NCI-H2196 (cell line): ENCODE data around the gene SLC17A1.
"Not testable (repeated sequence)": the region's sequence is repeated elsewhere in the genome, so short reads cannot be mapped to it uniquely, and the experiment has no call there.

Experiments used
- DNase-seq: peaks from one replicate; lab custom pipeline; 2025; ENCODE audit not compliant: unreplicated experiment; lab: John Stamatoyannopoulos, UW

Gene SLC17A1

DNA sequence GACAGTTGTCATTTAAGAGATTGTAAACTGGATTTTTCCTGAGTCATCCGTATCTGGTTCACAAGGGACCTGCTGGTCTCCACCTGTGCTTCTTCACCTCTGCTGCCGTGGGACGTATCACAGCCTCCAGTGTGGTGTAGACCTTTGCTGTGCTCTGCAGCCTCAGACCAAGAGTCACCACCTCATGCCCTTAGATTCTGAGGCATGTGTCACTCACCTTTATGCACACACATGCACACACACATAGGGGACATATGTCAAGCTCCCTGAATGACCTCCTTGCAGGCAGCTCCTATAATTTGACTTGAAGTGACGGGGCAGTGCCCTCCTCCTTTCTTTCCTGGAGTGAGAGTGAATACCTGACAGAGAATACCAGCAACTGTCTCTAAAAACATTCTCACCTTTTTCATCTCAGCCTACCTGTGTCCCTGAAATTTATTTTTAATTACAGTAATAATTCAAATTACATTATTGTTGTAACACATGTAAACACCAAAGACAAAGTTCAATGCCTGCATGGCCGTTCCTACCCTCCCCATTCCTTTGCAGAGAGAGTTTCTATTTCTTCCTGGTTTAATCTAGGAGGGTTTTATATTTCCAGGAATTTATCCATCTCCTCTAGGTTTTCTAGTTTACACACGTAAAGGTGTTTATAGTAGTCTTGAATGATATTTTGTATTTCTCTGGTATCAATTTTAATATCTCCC lies 73.8 kb downstream of the SLC17A1 start:
- no peak for DNase-seq

DNA sequence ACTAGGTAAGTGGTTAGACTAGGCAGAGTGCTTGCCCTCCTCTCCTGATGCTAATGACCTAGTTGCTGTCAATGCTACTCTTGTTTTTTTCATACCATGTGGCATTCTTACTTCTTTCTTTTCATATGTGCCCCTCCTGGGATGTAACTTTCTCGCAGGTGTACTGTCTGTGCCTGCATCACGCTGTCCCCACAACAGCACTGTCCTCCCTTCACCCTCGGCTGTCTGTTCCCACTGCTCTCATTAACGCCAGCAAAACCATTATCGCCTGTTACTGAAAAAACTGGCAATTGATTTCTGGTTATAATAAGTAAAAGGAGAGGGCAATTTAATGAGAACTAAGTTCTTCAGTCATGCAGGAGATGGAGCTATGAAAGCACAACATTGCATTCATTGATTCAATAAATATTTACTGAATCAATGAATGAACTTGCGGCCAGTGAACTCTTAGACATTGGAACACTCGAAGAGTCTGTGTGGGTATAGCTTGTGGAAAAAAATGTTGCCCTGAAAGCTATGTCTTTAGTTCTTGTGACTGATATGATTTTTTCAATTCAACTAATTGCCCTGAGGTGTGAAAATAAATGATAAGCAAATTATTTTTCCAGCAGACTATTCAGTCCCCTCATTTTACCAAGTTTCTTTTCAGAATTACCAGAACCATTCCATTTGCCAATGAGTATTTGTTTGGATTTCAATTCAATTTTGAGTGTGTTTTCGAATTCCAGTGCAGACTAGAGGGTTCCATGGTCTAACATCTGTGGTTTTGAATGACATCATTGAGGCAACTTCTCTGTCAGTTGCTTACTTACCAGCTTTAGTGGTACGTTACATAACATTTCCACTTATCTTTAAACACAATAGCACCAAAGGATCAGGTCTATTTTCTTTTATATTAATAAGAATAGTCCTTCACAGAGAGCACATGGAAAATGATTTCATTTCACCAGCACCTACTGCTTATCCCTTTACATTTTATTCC lies 75.2 kb downstream of the SLC17A1 start:
- DNase-seq: no peak

DNA sequence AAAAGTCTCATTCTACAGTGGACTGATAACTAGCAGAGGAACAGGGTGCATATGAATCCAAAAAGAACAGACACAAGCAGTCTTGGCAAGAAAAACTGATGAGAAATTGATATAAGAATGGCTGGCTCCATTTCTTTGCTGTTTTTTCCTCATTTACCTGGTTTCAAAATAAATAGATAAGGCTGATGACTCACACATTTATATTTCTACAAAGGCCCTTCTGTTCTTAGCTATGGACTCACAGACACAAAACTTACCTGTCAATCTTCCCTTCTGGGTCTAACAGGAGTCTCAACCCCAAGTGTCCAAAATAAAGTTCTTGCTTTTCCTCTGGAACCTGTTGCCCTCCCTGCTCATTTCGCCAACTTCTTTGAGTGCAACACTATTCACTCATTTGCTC lies 76.4 kb downstream of the SLC17A1 start:
- DNase-seq: no peak

DNA sequence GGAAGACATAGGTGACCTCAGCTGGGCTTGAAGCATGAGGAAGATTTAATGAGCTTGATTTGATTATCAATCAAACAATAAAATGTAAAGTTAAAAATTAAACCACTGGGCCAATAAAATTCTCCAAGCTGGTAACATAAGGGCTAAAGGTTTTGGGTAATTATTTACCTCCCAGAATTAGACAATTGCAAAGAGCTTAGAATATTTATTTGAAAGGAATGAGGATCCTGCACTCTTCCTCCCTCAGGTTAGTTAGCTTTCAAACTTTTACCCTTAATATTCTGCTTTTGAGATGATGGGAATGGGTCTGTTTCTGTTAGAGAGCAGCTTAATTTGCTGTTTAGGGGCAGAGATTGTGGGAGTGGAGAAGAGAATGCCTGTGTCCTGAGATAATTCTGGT lies 77.3 kb downstream of the SLC17A1 start, which contains the start of gene SLC17A4:
SLC17A4 (plus strand) TSS at position 208 of the 400 bp plus-strand sequence. CDS start 7,221 bp downstream, outside the sequence.
- no peak for DNase-seq

DNA sequence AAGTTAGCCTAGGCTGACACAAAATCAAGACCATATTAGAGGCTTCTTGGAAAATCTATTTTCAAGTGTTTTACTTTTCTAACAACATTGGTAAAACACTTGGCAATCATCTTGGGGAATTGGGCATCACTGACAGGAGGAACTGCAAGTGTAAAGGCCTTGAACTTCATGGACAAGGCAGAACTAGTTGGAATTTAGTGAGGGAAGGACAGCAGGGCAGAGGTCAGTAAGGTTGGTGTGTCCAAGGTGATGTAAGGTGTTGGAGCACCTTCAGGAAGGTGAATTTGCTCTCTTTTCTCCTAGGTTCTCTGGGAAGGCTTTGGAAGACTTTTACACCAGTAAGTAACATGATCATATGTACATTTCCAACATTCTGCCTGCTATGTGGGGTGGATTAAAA lies 78.8 kb downstream of the SLC17A1 start:
- no peak for DNase-seq

DNA sequence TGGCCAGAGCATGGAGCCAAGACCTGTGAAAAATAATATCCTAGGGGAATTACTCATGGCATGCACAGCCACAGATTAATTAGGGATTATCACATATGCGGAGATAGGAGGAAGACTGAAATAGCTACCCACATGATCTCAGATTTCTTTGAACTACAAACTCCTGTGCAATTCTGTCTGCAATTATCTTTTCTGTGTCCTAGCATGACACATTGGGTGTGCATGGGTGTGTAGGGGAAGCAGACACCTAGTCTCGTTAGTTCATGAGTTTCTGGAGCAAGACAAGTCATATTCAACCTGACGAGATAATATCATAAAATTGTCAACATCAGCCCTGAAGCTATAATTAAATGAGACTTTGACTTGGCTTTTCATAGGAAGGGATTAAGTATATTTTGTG lies 80.9 kb downstream of the SLC17A1 start:
- no peak for DNase-seq

DNA sequence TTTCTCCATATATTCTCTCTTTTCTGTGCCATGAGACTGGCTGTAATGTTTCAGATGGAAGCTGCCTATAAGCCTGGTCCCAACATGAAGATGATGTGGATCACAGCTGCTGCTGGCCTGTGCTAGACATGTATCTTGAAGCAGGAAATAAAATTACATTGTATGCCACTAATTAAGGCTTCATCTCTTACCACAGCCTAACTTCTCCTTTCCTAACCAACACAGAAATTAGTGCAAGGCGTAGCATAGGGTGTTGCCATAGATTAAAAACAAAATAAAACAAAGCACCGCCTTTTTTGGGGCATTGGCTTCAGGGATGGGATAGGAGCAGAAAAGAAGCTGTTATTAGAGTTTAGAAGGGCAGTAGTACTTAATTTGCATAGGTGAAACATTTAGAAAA lies 82.0 kb downstream of the SLC17A1 start:
- no peak for DNase-seq

DNA sequence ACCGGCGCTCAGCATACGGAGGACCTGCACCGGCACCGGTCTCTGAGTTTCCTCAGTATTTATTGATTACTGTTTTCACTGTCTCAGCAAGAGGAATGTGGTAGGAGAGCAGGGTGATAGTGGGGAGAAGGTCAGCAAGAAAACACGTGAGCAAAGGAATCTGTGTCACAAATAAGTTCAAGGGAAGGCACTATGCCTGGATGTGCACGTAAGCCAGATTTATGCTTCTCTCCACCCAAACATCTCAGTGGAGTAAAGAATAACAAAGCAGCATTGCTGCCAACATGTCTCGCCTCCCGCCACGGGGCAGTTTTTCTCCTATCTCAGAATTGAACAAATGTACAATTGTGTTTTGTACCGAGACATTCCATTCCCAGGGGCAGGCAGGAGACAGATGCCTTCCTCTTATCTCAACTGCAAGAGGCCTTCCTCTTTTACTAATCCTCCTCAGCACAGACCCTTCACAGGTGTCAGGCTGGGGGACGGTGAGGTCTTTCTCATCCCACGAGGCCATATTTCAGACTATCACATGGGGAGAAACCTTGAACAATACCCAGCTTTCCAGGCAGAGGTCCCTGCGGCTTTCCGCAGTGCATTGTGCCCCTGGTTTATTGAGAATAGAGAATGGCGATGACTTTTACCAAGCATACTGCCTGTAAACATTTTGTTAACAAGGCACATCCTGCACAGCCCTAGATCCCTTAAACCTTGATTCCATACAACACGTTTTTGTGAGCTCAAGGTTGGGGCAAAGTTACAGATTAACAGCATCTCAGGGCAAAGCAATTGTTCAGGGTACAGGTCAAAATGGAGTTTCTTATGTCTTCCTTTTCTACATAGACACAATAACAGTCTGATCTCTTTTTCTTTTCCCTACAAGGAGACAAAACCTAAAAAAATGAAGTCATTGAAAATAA lies 83.0 kb downstream of the SLC17A1 start:
- DNase-seq: not testable (repeated sequence)

DNA sequence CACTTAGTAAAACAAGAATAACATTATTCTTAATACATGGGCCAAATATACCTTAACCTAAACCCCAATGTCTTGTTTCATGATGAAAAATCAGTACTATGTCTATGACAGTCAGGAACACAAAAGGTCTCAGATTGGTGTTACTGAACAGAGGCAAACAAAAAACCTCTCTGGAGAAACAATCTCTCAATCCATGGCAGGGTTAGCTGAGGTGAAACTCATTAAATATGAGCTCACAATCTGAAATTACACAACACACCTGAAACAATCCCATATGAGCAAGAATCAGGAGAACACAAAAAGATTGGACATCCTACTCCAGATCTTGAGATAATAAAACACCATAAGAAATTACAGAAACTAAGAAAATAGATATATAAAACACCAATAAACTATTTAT lies 83.8 kb downstream of the SLC17A1 start:
- DNase-seq: no peak

DNA sequence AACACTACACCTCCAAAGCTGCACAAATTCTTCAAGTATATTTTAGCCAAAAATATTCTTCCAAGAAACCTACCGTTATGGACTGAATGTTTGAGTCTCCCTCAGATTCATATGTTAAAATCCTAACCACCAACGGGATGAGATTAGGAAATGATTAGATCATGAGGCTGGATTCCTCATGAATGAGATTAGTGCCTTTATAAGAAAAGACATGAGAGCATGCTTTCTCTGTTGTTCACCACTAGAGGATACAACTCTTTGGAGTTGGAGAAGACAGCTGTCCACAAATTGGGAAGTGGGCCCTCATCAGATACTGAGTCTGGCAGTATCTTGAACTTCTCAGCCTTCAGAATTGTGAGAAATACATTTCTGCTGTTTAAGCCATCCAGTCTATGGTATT lies 84.4 kb downstream of the SLC17A1 start:
- no peak for DNase-seq

DNA sequence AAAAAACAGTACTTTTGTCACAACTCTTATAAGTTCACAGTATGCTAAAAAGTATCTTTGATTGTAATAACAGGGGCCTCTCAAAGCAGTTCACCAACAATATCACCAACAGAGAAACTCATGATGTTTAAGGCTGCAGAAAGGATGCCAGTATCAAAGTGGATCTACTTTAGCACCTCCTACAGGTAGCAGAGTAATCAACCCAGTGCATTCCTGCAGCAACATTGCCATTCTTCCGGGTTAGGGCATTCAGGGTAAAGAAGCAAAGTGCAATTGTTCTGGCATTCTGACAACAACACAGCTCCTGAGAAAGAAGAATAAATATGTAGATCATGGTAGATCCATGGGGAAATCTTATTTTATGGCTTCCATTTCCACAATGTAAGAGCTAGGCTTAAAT lies 84.9 kb downstream of the SLC17A1 start:
- no peak for DNase-seq

DNA sequence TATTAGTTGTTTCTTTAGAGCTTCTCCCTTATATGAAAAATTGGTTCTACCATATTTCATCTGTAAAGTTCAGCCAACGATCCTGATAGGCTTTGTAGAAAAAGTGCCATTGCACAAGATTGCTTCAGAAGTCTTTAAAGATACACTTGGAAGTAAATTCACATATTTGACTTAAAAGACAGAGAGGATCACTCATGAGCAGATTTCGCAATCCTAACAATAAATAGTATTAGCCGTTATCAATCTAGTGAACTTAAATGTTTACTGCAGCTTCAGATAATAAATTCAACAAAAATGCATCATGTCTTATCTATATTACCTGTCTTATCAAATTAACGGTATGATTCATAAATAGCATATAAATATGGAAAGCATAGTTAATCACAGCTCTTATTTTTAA lies 86.0 kb downstream of the SLC17A1 start:
- DNase-seq: no peak

DNA sequence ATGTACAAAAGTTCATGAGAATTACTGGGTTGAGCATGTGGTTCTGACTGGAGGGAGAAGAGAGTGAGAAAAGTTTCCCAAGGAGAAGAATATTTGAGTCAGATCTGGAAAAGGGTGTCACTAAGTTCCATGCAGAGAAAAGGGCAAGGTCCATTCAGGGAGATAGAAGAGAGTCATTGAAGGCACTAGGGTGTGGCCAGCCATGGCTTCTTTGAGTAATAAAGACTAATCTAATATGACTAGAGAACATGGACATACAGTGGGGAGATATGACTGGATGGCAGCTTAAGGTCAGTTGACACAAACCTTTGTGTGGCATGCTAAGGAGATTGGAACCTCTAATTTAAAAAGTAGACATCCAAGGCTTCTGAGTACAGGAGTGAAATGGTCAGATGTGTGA lies 88.0 kb downstream of the SLC17A1 start:
- DNase-seq: no peak

DNA sequence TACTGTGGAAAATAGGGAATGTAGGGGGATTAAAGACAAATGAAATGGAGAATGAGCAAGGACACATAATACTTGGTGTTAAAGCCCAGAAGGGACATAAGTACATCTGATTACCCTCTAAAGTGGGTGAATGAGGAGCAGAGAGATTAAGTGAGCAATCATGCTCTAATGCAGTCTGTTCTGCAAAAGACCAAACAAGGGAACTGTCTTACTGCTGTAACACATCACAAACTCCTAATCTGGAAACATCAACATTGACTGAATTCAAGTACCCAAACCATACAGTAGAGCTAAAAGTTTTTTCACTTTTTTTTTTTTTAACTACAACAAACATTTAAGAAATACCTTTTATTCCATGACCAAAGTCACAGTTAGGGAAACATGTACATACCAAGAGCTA lies 96.6 kb downstream of the SLC17A1 start:
- DNase-seq: no peak
